Mesenchymal stem cell (in vitro differentiated cells and primary cell): ENCODE results near the gene ZDHHC14.
"Not testable (repeated sequence)": the region's sequence is repeated elsewhere in the genome, so short reads cannot be mapped to it uniquely, and the experiment has no call there.

ENCODE experiments used
- DNase-seq: peaks from one replicate; pipeline ENCODE4 v3.0.0-alpha.2; 2013
- H2AFZ ChIP-seq: one replicate; pipeline ENCODE4 v1.6.1; 2013; ENCODE audit warnings: low read depth, mild to moderate bottlenecking, control low read depth, inconsistent platforms, low read length, moderate library complexity
- H2AK5ac ChIP-seq: 2 replicates; pipeline ENCODE4 v1.6.1; 2013; ENCODE audit warnings: low read length, moderate library complexity, mild to moderate bottlenecking, inconsistent platforms; ENCODE audit not compliant: severe bottlenecking
- H2BK120ac ChIP-seq: one replicate; pipeline ENCODE4 v1.6.1; 2013; ENCODE audit warnings: low read depth, mild to moderate bottlenecking, inconsistent platforms, low read length, moderate library complexity
- H2BK12ac ChIP-seq, 2 experiments: one replicate each; pipeline ENCODE4 v1.6.1; 2013; ENCODE audit warnings: inconsistent platforms in 2 of 2, low read length in 2 of 2, mild to moderate bottlenecking in 2 of 2, moderate library complexity in 2 of 2, control low read depth in 1 of 2
- H2BK15ac ChIP-seq: one replicate; pipeline ENCODE4 v1.6.1; 2013; ENCODE audit warnings: mild to moderate bottlenecking, low read depth, inconsistent platforms; ENCODE audit not compliant: poor library complexity, severe bottlenecking
- H2BK5ac ChIP-seq: 2 replicates; pipeline ENCODE4 v1.6.1; 2013; ENCODE audit warnings: low read depth, mild to moderate bottlenecking, low read length, control low read depth, inconsistent platforms; ENCODE audit not compliant: poor library complexity, severe bottlenecking
- H3K14ac ChIP-seq, 2 experiments: one replicate each; pipeline ENCODE4 v1.6.1; 2013; ENCODE audit warnings: inconsistent platforms in 2 of 2, low read length in 2 of 2, control low read depth in 1 of 2, mild to moderate bottlenecking in 1 of 2, moderate library complexity in 1 of 2
- H3K18ac ChIP-seq, 2 experiments: one replicate each; pipeline ENCODE4 v1.6.1; 2013; ENCODE audit warnings: inconsistent platforms in 2 of 2, low read length in 2 of 2, control low read depth in 1 of 2, low read depth in 1 of 2, mild to moderate bottlenecking in 1 of 2
- H3K23ac ChIP-seq, 2 experiments: one replicate each; pipeline ENCODE4 v1.6.1; 2013; ENCODE audit warnings: inconsistent platforms in 2 of 2, low read length in 2 of 2, mild to moderate bottlenecking in 2 of 2, moderate library complexity in 2 of 2, control low read depth in 1 of 2
- H3K27ac ChIP-seq: 2 replicates; pipeline ENCODE4 v1.5.1; 2013; ENCODE audit warnings: mild to moderate bottlenecking, moderate library complexity, low read length, control low read depth, inconsistent platforms; ENCODE audit not compliant: poor library complexity, severe bottlenecking
- H3K27me3 ChIP-seq, 2 experiments: 2 replicates each; pipeline versions ENCODE4 v1.6.1 to v1.7.0; 2013; ENCODE audit warnings: low read length in 2 of 2, mild to moderate bottlenecking in 2 of 2, moderate library complexity in 2 of 2, control low read depth in 1 of 2, inconsistent platforms in 1 of 2; ENCODE audit not compliant: control insufficient read depth in 1 of 2, insufficient read depth in 1 of 2
- H3K36me3 ChIP-seq, 2 experiments: 2 replicates each; pipeline versions ENCODE4 v1.6.1 to v1.7.0; 2013; ENCODE audit warnings: low read length in 2 of 2, control low read depth in 1 of 2, inconsistent platforms in 1 of 2, low read depth in 1 of 2, mild to moderate bottlenecking in 1 of 2; ENCODE audit not compliant: insufficient read depth in 2 of 2, control insufficient read depth in 1 of 2
- H3K4ac ChIP-seq, 2 experiments: one replicate each; pipeline ENCODE4 v1.6.1; 2013; ENCODE audit warnings: inconsistent platforms in 2 of 2, low read length in 2 of 2, mild to moderate bottlenecking in 2 of 2, moderate library complexity in 2 of 2, control low read depth in 1 of 2, low read depth in 1 of 2
- H3K4me1 ChIP-seq: 2 replicates; pipeline ENCODE4 v1.6.1; 2013; ENCODE audit warnings: low read depth, low read length, control low read depth; ENCODE audit not compliant: control insufficient read depth, insufficient read depth
- H3K4me2 ChIP-seq: 2 replicates; pipeline ENCODE4 v1.6.1; 2013; ENCODE audit warnings: low read length, mild to moderate bottlenecking, inconsistent platforms; ENCODE audit not compliant: poor library complexity, severe bottlenecking
- H3K4me3 ChIP-seq, 2 experiments: 2 replicates each; pipeline versions ENCODE4 v1.5.1 to v1.7.0; 2013; ENCODE audit warnings: low read length in 2 of 2, mild to moderate bottlenecking in 2 of 2, control low read depth in 1 of 2, low read depth in 1 of 2; ENCODE audit not compliant: insufficient read depth in 1 of 2
- H3K79me1 ChIP-seq: replicated peaks from 2 replicates; pipeline ENCODE4 v1.6.1; 2013; ENCODE audit warnings: mild to moderate bottlenecking, control low read depth, low read length, inconsistent platforms; ENCODE audit not compliant: poor library complexity, severe bottlenecking
- H3K9ac ChIP-seq: 2 replicates; pipeline ENCODE4 v1.7.0; 2013; ENCODE audit warnings: mild to moderate bottlenecking, low read length, moderate library complexity
- H3K9me3 ChIP-seq: 2 replicates; pipeline ENCODE4 v1.7.0; 2013; ENCODE audit warnings: mild to moderate bottlenecking, low read length; ENCODE audit not compliant: control insufficient read depth
- H4K8ac ChIP-seq: one replicate; pipeline ENCODE4 v1.6.1; 2013; ENCODE audit warnings: inconsistent platforms, mild to moderate bottlenecking, low read length, moderate library complexity
- H4K91ac ChIP-seq: one replicate; pipeline ENCODE4 v1.6.1; 2013; ENCODE audit warnings: mild to moderate bottlenecking, low read length, inconsistent platforms
- WGBS: methylation state at CpG from one replicate; pipeline ENCODE4 v1.1.7; 2013; ENCODE audit warnings: mixed read lengths; 5-methylcytosine and 5-hydroxymethylcytosine counted together

ZDHHC14 gene

GRCh38 chr6:157586088-157586414, 205.1 kb downstream of the ZDHHC14 start:
- 94% methylated on average over 5 of the region's 5 CpGs for whole genome bisulfite sequencing
- H3K4me1 ChIP-seq, result peaks cover 1% of the 10 kb centered on the region
- no peak overlapping the region for H2BK5ac ChIP-seq
- H3K79me1 ChIP-seq, result peaks cover 4% of the 10 kb centered on the region
- H3K18ac ChIP-seq, result no peak overlapping the region
- H3K23ac ChIP-seq, result no peak overlapping the region
- H3K9ac ChIP-seq, result no peak overlapping the region
- no peak overlapping the region for H3K4ac ChIP-seq
- no peak overlapping the region for H3K27ac ChIP-seq
- no peak overlapping the region for H2BK12ac ChIP-seq
- H2BK120ac ChIP-seq, result no peak overlapping the region
- no peak for DNase-seq
- no peak overlapping the region for H2AK5ac ChIP-seq
- no peak overlapping the region for H3K4me2 ChIP-seq
- H3K27me3 ChIP-seq, result no peaks in the 10 kb centered on the region
- H3K36me3 ChIP-seq, result peaks cover 0 to 5% of the 10 kb centered on the region in 2 experiments
- H3K14ac ChIP-seq, result no peak overlapping the region
- H2BK15ac ChIP-seq, result no peak overlapping the region
- no peak overlapping the region for H4K8ac ChIP-seq
- peaks cover 3% of the 10 kb centered on the region for H3K9me3 ChIP-seq
- no peak overlapping the region for H2AFZ ChIP-seq
- no peak overlapping the region for H4K91ac ChIP-seq
- H3K4me3 ChIP-seq, result no peak overlapping the region

- H3K9me3 ChIP-seq, result peaks cover 3% of the 10 kb centered on the region
- H3K4ac ChIP-seq, result no peak overlapping the region
- no peak overlapping the region for H3K27ac ChIP-seq
- 91% methylated on average over 6 of the region's 8 CpGs for WGBS
- no peak overlapping the region for H2BK12ac ChIP-seq
- H4K91ac ChIP-seq, result no peak overlapping the region
- no peak overlapping the region for H2BK120ac ChIP-seq
- no peaks in the 10 kb centered on the region for H3K27me3 ChIP-seq
- no peak overlapping the region for H3K14ac ChIP-seq
- no peak for DNase-seq
- H3K4me2 ChIP-seq, result no peak overlapping the region
- H3K9ac ChIP-seq, result no peak overlapping the region
- no peak overlapping the region for H3K18ac ChIP-seq
- H2BK5ac ChIP-seq, result no peak overlapping the region
- H4K8ac ChIP-seq, result no peak overlapping the region
- H3K36me3 ChIP-seq, result peaks cover 0 to 5% of the 10 kb centered on the region in 2 experiments
- H3K79me1 ChIP-seq, result peaks cover 4% of the 10 kb centered on the region
- H3K4me3 ChIP-seq, result no peak overlapping the region
- H2AK5ac ChIP-seq, result no peak overlapping the region
- H2AFZ ChIP-seq, result no peak overlapping the region
- H2BK15ac ChIP-seq, result no peak overlapping the region
- H3K4me1 ChIP-seq, result peaks cover 1% of the 10 kb centered on the region
- no peak overlapping the region for H3K23ac ChIP-seq
These were observed 205.6 kb downstream of the ZDHHC14 start for GRCh38 chr6:157586476-157587126.

- Histone ChIP-seq H3K27me3 (no peaks in the 10 kb centered on the region), H3K4ac (no peak overlapping the region), H3K27ac (no peak overlapping the region), H3K18ac (no peak overlapping the region), H3K9me3 (peaks cover 3% of the 10 kb centered on the region), H2AFZ (no peak overlapping the region), H2BK15ac (no peak overlapping the region), H2BK120ac (no peak overlapping the region), H2BK12ac (no peak overlapping the region), H4K8ac (no peak overlapping the region), H3K4me2 (no peak overlapping the region), H3K36me3 (peaks cover 0 to 5% of the 10 kb centered on the region in 2 experiments), H3K4me1 (peaks cover 1% of the 10 kb centered on the region), H3K23ac (no peak overlapping the region), H3K9ac (no peak overlapping the region), H2BK5ac (no peak overlapping the region), H4K91ac (no peak overlapping the region), H3K79me1 (peaks cover 4% of the 10 kb centered on the region), H2AK5ac (no peak overlapping the region), H3K4me3 (no peak overlapping the region), H3K14ac (no peak overlapping the region)
- 78% methylated on average over 3 of the region's 4 CpGs for WGBS
- DNase-seq, result no peak
These were observed 206.3 kb downstream of the ZDHHC14 start for GRCh38 chr6:157587127-157587926.

DNA sequence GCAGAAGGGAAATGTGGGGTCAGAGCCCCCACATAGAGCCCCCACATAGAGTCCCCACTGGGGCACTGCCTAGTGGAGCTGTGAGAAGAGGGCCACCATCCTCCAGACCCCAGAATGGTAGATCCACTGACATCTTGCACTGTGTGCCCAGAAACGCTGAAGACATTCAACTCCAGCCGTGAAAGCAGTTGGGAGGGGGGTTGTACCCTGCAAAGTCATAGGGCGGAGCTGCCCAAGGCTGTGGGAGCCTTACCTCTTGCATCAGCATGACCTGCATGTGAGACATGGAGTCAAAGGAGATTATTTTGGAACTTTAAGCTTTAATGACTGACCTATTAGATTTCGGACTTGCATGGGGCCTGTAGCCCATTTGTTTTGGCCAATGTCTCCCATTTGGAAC, 209.7 kb downstream of the ZDHHC14 start:
- not testable (repeated sequence) for DNase-seq, H3K9ac ChIP-seq, H2BK12ac ChIP-seq, H3K4me3 ChIP-seq, H3K9me3 ChIP-seq, H3K79me1 ChIP-seq, H3K4me1 ChIP-seq, H2AK5ac ChIP-seq, H3K23ac ChIP-seq, H4K8ac ChIP-seq, H3K27me3 ChIP-seq, H3K4ac ChIP-seq, H2AFZ ChIP-seq, H2BK120ac ChIP-seq, H4K91ac ChIP-seq, H2BK15ac ChIP-seq, H3K14ac ChIP-seq, H3K18ac ChIP-seq, H2BK5ac ChIP-seq, H3K27ac ChIP-seq, H3K36me3 ChIP-seq, H3K4me2 ChIP-seq
- 90% methylated on average over 4 of the region's 4 CpGs for WGBS
